DND-41 (cell line): Measurements from ENCODE around the gene C22orf23.

Source experiments
- EZH2 ChIP-seq: IDR thresholded peaks from 3 replicates; pipeline ENCODE4 v1.6.1; 2012; ENCODE audit warnings: borderline replicate concordance, low read depth, mild to moderate bottlenecking, moderate library complexity, low read length, inconsistent platforms; ENCODE audit not compliant: severe bottlenecking
- TF ChIP-seq, protein P1 (sequence below): IDR thresholded peaks from 2 replicates; pipeline ENCODE4 v1.5.1; 2012; ENCODE audit warnings: borderline replicate concordance, low read length, moderate library complexity, mild to moderate bottlenecking; ENCODE audit not compliant: poor library complexity, severe bottlenecking; ENCODE audit errors: extremely low read depth

DNA sequence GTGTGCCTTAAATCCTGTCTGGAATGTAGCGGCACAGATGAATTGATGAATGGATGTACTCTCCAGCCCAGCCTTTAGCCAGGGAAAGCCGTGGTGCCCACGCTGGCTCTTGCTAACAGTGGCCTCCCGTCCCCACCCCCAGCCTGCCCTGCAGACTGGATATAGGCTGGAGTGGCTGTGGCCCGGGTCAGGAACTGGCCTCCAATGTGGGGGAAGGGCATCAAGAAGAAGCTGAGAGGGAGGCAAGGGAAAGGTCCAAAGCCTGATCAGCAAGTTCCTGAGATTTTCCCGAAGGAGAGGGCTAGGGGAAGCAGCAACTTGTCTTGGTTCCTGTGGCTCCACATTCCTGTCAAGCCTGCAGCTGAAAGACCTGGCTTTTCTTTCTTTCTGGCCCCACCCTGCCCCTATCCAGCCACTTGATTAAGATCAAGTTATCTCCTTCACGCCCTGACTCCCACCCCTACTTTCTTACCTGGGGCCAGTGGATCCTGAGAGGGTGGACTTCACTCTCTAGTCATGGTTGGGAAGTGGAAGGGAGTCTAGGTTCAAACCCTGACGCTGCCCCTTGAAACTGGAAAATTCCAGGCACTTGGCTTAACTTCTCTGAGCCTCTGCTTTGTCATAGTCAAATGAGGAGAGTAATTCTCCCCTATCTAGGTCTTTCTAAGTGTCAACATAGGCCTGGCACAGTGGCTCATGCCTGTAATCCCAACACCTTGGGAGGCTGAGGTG lies 58.3 kb downstream of the C22orf23 start:
- TF ChIP-seq, protein P1, sequence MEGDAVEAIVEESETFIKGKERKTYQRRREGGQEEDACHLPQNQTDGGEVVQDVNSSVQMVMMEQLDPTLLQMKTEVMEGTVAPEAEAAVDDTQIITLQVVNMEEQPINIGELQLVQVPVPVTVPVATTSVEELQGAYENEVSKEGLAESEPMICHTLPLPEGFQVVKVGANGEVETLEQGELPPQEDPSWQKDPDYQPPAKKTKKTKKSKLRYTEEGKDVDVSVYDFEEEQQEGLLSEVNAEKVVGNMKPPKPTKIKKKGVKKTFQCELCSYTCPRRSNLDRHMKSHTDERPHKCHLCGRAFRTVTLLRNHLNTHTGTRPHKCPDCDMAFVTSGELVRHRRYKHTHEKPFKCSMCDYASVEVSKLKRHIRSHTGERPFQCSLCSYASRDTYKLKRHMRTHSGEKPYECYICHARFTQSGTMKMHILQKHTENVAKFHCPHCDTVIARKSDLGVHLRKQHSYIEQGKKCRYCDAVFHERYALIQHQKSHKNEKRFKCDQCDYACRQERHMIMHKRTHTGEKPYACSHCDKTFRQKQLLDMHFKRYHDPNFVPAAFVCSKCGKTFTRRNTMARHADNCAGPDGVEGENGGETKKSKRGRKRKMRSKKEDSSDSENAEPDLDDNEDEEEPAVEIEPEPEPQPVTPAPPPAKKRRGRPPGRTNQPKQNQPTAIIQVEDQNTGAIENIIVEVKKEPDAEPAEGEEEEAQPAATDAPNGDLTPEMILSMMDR, result no peak
- no peak for TF ChIP-seq EZH2
